Islet precursor cell (in vitro differentiated cells): ENCODE results near the gene TFCP2L1.
"Not testable (repeated sequence)": the region's sequence is repeated elsewhere in the genome, so short reads cannot be mapped to it uniquely, and the experiment has no call there.

Source experiments
- DNase-seq: peaks from one replicate; pipeline ENCODE4 v3.0.0-alpha.2; 2018

The TFCP2L1 gene

GRCh38 chr2:121294881-121295840 lies 10.2 kb upstream of the TFCP2L1 start:
- DNase-seq = no peak

- no peak for DNase-seq
These were observed 8.7 kb upstream of the TFCP2L1 start for GRCh38 chr2:121293450-121294325.

- DNase-seq = no peak
These were observed 6.2 kb upstream of the TFCP2L1 start for GRCh38 chr2:121291251-121291580.

GRCh38 chr2:121289271-121289670 lies 4.3 kb upstream of the TFCP2L1 start:
- DNase-seq = no peak

GRCh38 chr2:121288454-121289231 lies 3.6 kb upstream of the TFCP2L1 start:
- no peak for DNase-seq

- DNase-seq = no peak
These were observed 3.0 kb upstream of the TFCP2L1 start for GRCh38 chr2:121287956-121288355.

GRCh38 chr2:121287146-121287798 lies 2.3 kb upstream of the TFCP2L1 start:
- DNase-seq = no peak

- DNase-seq = no peak
These were observed 1.5 kb upstream of the TFCP2L1 start for GRCh38 chr2:121286506-121286905.

- peak; percentile 21 for DNase-seq
These were observed 924 bp upstream of the TFCP2L1 start for GRCh38 chr2:121285926-121286325.

- peak; percentile 51 for DNase-seq
These were observed 1.1 kb downstream of the TFCP2L1 start for GRCh38 chr2:121283670-121284462.

- no peak for DNase-seq
These were observed 2.1 kb downstream of the TFCP2L1 start for GRCh38 chr2:121282800-121283385.

GRCh38 chr2:121281694-121282093 lies 3.3 kb downstream of the TFCP2L1 start:
- no peak for DNase-seq

GRCh38 chr2:121281107-121281506 lies 3.9 kb downstream of the TFCP2L1 start:
- no peak for DNase-seq

GRCh38 chr2:121279476-121280220 lies 5.4 kb downstream of the TFCP2L1 start:
- no peak for DNase-seq

GRCh38 chr2:121276341-121276740 lies 8.7 kb downstream of the TFCP2L1 start:
- DNase-seq = no peak

GRCh38 chr2:121273116-121273515 lies 11.9 kb downstream of the TFCP2L1 start:
- DNase-seq = no peak

- no peak for DNase-seq
These were observed 12.4 kb downstream of the TFCP2L1 start for GRCh38 chr2:121272596-121272995.

GRCh38 chr2:121269436-121269835 lies 15.6 kb downstream of the TFCP2L1 start:
- DNase-seq = not testable (repeated sequence)

- DNase-seq = peak; percentile 32
These were observed 18.4 kb downstream of the TFCP2L1 start for GRCh38 chr2:121266543-121267106.
